Measurements from ENCODE around the gene PRKAG2.
"Not testable (repeated sequence)": the region's sequence is repeated elsewhere in the genome, so short reads cannot be mapped to it uniquely, and the experiment has no call there.

Gene PRKAG2

GRCh38 chr7:151597541-151598444 is 279.1 kb downstream of the PRKAG2 start:
- DNase-seq, result no peak

- no peak for DNase-seq
Measured at GRCh38 chr7:151595702-151596350, 281.1 kb downstream of the PRKAG2 start.

GRCh38 chr7:151592868-151593486 is 283.9 kb downstream of the PRKAG2 start:
- no peak for DNase-seq

GRCh38 chr7:151592330-151592729 is 284.6 kb downstream of the PRKAG2 start:
- no peak for DNase-seq

- DNase-seq, result no peak
Measured at GRCh38 chr7:151591866-151592265, 285.0 kb downstream of the PRKAG2 start.

- no peak for DNase-seq
Measured at GRCh38 chr7:151590850-151591771, 285.8 kb downstream of the PRKAG2 start.

- no peak for DNase-seq
Measured at GRCh38 chr7:151590071-151590849, 286.7 kb downstream of the PRKAG2 start.

- DNase-seq, result no peak
Measured at GRCh38 chr7:151588982-151589381, 287.9 kb downstream of the PRKAG2 start.

GRCh38 chr7:151586531-151587260 is 290.2 kb downstream of the PRKAG2 start:
- DNase-seq, result no peak

GRCh38 chr7:151585744-151586393 is 291.0 kb downstream of the PRKAG2 start:
- DNase-seq, result no peak

GRCh38 chr7:151581741-151582140 is 295.2 kb downstream of the PRKAG2 start:
- DNase-seq, result no peak

- no peak for DNase-seq
Measured at GRCh38 chr7:151579644-151580043, 297.3 kb downstream of the PRKAG2 start.

- DNase-seq, result peak; percentile 33
Measured at GRCh38 chr7:151575410-151575809, 301.5 kb downstream of the PRKAG2 start.

- not testable (repeated sequence) for DNase-seq
Measured at GRCh38 chr7:151573046-151573445, 303.9 kb downstream of the PRKAG2 start.

GRCh38 chr7:151572136-151572535 is 304.8 kb downstream of the PRKAG2 start:
- no peak for DNase-seq

GRCh38 chr7:151571471-151571870 is 305.4 kb downstream of the PRKAG2 start:
- no peak for DNase-seq

- DNase-seq, result no peak
Measured at GRCh38 chr7:151570366-151570915, 306.5 kb downstream of the PRKAG2 start.

- no peak for DNase-seq
Measured at GRCh38 chr7:151568956-151569940, 307.7 kb downstream of the PRKAG2 start.

GRCh38 chr7:151566897-151567320 is 310.0 kb downstream of the PRKAG2 start:
- DNase-seq, result no peak
